GM21786 (cell line): Measurements from ENCODE around the gene MTREX.
A peak's percentile ranks its signal among the peaks of the same experiment; 100 is the strongest.
"Not testable (repeated sequence)": the region's sequence is repeated elsewhere in the genome, so short reads cannot be mapped to it uniquely, and the experiment has no call there.

Source experiments
- ATAC-seq: cut with Tn5 transposase; IDR thresholded peaks from one replicate; pipeline ENCODE4 v1.9.1; 2021; ENCODE audit not compliant: unreplicated experiment

MTREX gene

GRCh38 chr5:55307383-55308253 lies at the start of gene MTREX, which contains the start of gene DHX29:
Gene MTREX, plus strand, starts transcription at chr5:55307989. Its CDS starts 25 bp downstream, at chr5:55308014.
Gene DHX29, minus strand, starts transcription at chr5:55307694. Its CDS starts 121 bp downstream, at chr5:55307573.
- peak; percentile 88 for ATAC-seq

- ATAC-seq: no peak
Observed at GRCh38 chr5:55258339-55258738, 49.5 kb upstream of the MTREX start.

DNA sequence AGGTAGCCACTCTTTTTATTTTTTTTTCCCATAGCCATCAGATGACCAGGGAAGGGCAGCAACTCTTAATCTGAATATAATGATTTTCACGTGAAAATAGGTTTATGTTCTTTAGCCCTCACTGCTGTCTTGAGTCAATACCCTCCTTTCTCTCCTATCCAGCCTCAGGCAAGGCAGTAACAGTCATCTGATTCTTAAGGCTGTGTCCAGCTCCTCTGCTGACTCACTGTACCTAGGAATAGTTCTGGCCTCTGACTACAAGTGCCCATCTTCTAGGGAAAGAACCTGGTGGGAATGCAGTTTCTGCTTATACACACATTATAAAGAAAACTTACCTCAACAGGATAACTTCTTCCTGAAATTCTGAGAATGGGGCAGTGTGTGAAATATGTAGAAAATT lies 31.0 kb upstream of the MTREX start:
- no peak for ATAC-seq

- ATAC-seq: no peak
Observed at GRCh38 chr5:55278778-55279177, 29.0 kb upstream of the MTREX start.

GRCh38 chr5:55286411-55286933 lies 21.3 kb upstream of the MTREX start:
- no peak for ATAC-seq

DNA sequence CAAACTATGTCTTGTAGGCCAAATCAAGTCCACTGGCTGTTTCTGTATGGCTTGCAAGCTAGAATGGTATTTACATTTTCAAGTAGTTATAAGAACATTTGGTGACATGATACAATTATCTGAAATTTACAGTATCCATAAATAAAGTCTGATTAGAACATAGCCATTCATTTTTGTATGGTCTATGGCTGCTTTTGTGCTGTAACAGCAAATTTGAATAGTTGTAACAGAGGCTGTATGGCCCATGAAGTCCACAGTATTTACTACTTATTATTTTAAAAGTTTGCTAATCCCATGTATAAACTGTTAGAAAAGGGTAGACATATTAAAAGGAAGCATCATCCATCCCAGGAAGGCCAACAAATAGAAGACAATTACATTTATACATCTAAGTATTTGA lies 18.0 kb upstream of the MTREX start:
- no peak for ATAC-seq

DNA sequence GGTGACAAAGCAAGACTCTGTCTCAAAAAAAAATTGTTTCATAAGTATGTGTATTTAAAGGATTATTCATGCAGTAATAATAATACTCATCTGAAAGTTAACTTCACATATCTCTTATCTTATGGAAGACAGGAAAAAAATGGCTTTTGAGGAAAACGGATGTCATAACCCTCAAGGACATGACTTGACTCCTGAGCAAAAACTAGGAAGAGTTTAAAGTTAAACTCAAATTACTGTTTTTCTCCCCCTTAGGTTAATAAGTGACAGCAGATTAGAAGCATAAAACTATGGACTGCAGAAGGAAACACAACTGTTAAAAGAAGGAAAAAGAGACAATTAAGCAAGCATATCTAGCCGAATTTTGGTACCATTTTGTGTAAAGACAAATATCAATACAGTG lies 16.8 kb upstream of the MTREX start:
- ATAC-seq: no peak

- no peak for ATAC-seq
Observed at GRCh38 chr5:55294935-55295334, 12.9 kb upstream of the MTREX start.

GRCh38 chr5:55300890-55301289 lies 6.9 kb upstream of the MTREX start:
- no peak for ATAC-seq

DNA sequence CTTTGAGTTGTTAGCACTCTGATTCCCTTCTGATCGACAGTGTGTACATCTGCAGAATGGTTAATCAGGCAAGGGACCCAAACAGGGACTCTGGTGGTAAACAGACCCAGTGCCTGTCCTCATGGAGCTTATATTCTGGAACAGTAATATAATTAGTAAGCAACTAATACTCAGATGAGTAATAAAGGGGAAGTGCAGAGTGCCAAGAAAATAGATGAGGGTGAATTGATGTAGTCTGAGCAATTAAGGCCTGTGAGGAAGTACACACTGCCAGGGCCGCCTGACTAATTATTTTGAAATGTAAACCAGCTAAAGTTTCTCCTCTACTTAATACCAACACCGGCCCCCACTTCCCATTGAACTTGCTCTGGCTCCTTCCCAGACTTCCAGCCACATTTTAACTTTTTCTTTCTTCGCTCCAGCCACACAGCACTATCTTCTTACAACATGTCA lies 4.5 kb upstream of the MTREX start:
- no peak for ATAC-seq

- ATAC-seq: no peak
Observed at GRCh38 chr5:55304584-55304983, 3.2 kb upstream of the MTREX start.

DNA sequence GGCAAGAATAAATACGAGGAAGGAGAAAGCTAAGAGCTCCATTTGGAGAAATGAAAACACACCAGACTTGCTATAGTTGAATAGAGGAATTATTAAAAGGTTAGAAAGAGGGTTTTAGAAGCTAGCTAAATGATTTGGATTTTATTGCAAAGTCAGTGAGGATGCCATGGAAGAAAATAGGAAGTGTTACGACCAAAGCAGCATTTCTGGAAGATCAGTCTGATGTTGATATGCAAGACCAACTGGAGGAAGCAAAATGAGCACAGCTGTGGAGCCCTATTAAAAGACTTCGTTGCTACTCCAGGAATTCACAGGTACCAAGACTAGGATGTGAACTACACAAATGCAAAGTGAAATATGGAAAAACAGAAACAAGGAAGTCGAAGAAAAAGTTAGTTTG lies 2.4 kb upstream of the MTREX start:
- ATAC-seq: no peak

GRCh38 chr5:55306641-55307382 lies 977 bp upstream of the MTREX start:
- ATAC-seq: no peak

DNA sequence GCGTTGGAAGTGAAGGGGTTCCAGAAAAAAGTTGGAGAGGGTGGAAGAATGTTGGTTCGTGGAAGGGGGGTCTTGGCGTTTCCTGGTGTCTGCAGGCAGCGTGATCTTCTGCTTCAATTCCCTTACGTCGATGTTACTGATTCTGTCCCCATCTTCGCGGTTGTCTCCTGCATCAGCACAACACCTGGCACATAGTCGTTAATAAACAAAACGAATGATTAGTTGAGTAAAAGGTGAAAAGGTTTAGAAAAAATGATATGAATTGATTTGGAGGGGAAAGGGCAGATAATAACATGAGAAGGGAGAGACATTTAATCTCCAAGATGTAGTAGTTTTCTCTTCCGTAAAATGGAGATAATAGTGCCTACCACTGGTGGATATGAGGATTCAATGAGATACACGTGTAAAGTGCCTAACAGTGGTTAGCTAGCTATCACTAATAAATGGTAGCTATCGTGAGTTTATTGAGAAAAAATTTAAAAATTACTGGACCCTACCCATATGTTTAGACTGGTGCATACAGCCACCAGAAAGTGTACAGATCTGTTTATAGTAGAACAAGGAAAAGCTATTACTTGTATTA lies 556 bp downstream of the MTREX start:
- ATAC-seq: no peak

- ATAC-seq: no peak
Observed at GRCh38 chr5:55313870-55314617, 6.3 kb downstream of the MTREX start.

DNA sequence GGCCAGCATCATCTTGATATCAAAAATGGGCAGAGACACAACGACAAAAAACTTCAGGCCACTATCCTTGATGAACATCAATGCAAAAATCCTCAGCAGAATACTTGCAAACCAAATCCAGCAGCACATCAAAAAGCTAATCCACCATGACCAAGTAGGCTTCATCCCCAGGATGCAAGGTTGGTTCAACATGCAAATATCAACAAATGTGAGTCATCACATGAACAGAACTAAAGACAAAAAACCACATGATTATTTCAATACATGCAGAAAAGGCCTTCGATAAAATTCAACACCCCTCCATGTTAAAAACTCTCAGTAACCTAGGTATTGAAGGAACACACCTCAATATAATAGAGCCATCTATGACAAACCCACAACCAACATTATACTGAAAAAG lies 8.5 kb downstream of the MTREX start:
- ATAC-seq: no peak

DNA sequence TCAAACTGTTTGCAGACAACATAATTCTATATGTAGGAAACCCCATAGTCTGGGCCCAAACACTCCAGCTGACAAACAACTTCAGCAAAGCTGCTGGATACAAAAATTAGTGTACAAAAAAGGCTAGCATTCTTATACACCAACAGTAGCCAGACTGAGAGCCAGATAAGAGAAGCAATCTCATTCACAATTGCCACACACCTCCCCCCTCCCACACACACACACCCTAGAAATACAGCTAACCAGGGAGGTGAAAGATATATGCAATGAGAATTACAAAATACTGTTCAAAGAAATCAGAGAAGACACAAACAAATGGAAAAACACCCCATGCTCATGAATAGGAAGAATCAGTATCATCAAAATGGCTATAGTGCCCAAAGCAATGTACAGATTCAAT lies 9.0 kb downstream of the MTREX start:
- no peak for ATAC-seq

DNA sequence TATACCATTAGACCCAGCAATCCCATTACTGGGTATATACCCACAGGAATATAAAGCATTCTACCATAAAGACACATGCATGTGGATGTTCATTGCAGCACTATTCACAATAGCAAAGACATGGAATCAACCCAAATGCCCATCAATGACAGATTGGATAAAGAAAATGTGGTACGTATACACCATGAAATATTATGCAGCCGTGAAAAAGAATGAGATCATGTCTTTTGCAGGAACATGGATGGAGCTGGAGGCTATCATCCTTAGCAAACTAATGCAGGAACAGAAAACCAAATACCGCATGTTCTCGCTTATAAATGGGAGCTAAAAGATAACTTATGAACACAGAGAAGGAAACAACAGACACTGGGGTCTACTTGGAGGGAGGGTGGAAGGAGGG lies 10.4 kb downstream of the MTREX start:
- ATAC-seq: not testable (repeated sequence)

- ATAC-seq: no peak
Observed at GRCh38 chr5:55319491-55319890, 11.7 kb downstream of the MTREX start.

DNA sequence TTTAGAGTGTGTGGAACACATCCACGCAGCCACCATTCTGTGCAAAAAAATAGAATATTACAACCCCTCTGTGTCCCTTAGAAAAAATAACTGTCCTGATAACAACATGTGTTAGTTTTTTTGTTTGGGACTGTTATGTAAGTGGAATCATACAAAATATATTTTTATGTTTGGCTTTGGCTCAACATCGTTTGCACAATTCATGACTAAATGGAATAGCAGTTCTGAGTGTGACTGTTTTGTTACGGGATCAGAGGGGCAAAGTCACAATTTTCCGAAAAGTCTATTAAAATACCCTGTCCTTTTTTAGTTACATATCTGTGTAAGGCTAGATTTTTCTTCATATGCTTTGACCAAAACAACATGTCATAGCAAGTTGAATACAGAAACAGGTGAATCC lies 12.8 kb downstream of the MTREX start:
- no peak for ATAC-seq

DNA sequence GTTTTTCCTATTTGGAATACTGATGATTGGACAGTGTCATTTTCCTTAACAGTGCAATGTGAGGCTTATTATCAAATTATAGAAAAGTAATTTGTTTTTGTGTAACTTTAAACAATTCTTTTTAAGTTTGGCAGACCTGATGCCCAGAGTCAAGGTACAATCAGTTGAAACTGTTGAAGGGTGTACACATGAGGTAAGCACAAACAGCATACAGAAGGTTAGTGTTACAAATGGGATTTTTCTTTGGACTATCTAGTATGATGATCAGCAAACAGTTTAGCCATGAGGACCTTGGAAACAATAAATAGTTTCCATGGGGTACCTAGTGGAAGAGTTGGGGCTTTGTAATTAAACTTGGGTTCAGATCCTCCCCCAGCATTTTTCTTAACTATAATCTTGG lies 16.2 kb downstream of the MTREX start:
- ATAC-seq: no peak
